GM19452 (cell line): ENCODE measurements around the gene DCLRE1C.
"Not testable (repeated sequence)": the region's sequence is repeated elsewhere in the genome, so short reads cannot be mapped to it uniquely, and the experiment has no call there.

Experiments
- ATAC-seq: cut with Tn5 transposase; IDR thresholded peaks from one replicate; pipeline ENCODE4 v1.9.1; 2021; ENCODE audit not compliant: unreplicated experiment

The DCLRE1C gene

GRCh38 chr10:14954001-14954770, at the start of gene DCLRE1C:
Gene DCLRE1C (minus strand): TSS chr10:14954096. CDS start chr10:14954010, 86 bp downstream.
- peak; percentile 79 for ATAC-seq

- no peak for ATAC-seq
Measured at GRCh38 chr10:14995964-14996565, 42.2 kb upstream of the DCLRE1C start.

- ATAC-seq: not testable (repeated sequence)
Measured at GRCh38 chr10:14993500-14994455, 39.9 kb upstream of the DCLRE1C start.

- not testable (repeated sequence) for ATAC-seq
Measured at GRCh38 chr10:14992336-14992735, 38.4 kb upstream of the DCLRE1C start.

GRCh38 chr10:14991035-14991749, 37.3 kb upstream of the DCLRE1C start:
- ATAC-seq: not testable (repeated sequence)

GRCh38 chr10:14989552-14989951, 35.7 kb upstream of the DCLRE1C start:
- not testable (repeated sequence) for ATAC-seq

DNA sequence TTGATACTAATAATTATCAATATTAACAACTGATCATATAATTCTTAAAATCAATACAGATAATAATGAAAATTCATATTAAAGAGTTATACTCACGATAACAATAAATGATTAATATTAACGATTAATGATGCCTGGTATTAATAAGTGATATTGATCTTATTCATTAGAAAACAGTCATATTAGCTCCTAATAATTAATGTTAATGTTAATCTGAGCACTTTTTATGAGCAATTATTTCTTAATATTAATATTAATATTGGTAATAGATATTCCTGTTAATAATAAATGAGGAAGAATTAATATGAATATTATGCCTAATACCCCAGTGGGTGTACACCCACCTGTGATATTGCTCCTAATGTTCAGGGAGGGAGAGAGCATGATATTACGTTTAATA, 28.8 kb upstream of the DCLRE1C start:
- ATAC-seq: no peak

DNA sequence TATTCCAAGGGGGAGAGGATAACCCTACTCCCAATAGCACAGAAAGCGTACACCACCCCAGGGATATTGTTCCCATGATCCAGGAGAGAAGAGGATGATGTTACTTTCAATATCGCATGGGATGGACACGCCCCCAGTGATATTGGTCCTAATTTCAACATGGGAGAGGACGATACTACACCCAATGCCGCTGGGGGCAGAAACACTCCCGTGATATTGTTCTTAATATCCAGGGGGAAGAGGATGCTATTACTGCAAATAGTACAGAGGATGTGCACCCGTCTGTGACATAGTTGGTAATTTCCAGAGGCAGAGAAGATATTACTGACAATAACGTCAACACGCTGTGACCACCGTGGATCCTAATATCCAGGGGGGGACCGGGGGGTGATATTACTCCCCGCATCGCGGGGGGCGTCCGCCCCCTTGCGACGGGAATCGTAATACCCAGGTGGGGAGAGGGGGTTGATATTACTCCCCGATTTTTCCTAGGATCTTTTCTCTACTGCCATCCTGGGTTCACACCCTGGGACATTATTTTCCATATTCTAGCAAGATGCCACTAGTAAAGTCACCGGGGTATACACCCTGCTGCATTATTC, 21.9 kb upstream of the DCLRE1C start:
- ATAC-seq: no peak

- not testable (repeated sequence) for ATAC-seq
Measured at GRCh38 chr10:14974153-14974998, 20.5 kb upstream of the DCLRE1C start.

DNA sequence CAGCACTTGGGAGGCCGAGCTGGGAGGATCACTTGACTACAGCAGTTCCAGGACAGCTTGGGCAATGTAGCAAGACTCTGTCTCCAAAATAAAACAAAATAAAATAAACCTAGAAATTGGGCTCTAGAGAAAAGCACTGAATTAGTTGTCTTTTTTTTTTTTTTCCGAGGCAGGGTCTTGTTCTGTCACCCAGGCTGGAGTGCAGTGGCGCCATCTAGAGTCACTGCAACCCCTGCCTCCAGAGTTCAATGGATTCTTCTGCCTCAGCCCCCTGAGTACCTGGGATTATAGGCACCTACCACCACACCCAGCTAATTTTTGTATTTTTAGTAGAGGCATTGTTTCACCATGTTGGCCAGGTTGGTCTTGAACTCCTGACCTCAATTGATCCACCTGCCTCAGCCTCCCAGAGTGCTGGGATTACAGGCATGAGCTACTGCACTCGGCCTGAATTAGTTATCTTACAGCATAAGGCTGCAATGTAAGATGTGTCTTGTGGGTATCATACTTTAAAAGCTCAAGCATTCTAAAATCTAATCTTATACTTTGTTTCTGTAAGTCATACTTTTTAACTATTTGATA, 18.1 kb upstream of the DCLRE1C start:
- no peak for ATAC-seq

DNA sequence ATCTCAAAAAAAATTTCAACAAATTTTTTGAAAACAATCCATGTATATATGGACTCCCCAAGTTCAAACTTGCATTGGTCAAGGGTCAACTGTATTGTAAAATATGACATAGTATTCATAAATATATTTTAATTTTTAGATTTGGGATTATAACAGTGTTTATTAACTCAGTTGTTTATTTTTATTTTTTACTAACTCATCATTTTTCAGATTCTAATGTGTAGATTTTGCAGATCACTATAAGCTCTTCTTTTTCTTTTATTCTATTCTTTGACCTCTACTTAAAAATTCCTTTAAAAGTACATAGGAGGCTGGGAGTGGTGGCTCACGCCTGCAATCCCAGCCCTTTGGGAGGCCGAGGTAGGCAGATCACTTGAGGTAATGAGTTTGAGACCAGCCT, 14.0 kb upstream of the DCLRE1C start:
- no peak for ATAC-seq

- peak; percentile 77 for ATAC-seq
Measured at GRCh38 chr10:14959221-14960057, 5.5 kb upstream of the DCLRE1C start, which contains the start of gene MEIG1. Gene MEIG1 (plus strand): TSS chr10:14959388. CDS start chr10:14966469, 7,081 bp downstream.

DNA sequence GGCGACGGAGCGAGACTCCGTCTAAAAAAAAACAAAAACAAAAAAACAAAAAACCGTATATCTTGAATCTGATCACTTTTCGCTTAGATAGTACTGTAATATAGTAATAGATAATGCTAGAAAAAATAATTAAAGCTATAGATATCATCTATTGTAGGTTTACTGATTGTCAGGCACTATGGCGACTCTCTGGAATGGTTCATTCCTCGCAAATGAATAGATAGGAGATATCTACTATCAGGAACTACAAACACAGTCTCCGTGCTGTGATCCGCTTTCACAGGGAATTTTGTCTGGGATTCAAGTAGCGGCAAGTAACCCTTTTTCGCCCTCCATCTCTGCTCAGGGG, 5.0 kb upstream of the DCLRE1C start:
- ATAC-seq: no peak

DNA sequence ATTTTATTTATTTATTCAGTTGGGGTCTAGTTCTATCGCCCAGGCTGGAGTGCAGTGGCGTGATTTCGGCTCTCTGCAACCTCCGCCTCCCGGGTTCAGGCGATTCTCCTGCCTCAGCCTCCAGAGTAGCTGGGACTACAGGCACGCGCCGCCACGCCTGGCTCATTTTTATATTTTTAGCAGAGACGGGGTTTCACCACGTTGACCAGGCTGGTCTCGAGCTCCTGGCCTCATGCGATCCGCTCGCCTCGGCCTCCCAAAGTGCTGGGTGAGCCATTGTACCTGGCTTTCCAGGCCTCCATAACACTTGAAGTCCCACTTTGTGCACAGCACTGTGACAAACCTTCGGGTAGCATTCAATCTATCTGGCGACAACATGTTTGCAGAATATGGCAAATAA, 1.0 kb upstream of the DCLRE1C start:
- ATAC-seq: no peak

DNA sequence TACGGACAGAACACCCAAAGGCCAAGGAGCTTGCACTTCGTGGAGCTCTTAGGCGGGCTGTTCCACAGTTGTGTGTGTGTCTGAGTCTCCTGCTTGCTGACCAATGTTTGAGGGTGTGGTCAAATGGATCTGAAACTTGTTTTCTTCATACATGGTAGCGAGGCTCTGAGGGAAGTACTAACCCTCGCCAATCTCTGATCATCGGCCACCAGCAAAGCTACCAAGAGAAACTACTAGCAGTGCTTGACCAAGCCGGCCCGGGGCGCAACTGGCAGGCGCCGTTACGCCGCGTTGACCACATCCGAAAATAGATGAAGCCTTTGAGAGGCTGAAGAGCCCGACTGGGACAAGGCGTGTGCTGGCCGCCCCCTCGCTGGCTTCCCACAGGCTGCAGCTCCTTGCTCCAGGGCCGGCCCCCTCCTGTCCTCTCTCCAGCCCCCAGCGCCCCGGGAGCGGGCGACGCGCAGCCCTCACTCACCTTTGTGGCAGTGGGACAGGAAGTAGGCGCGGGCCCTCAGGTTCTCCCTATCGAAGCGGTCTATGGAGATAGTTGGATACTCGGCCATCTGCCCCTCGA, 384 bp downstream of the DCLRE1C start:
- peak; percentile 46 for ATAC-seq

- no peak for ATAC-seq
Measured at GRCh38 chr10:14952851-14953423, 959 bp downstream of the DCLRE1C start.

GRCh38 chr10:14949291-14949690, 4.6 kb downstream of the DCLRE1C start:
- no peak for ATAC-seq
